Measurements from ENCODE around the gene PRR14.

The PRR14 gene

GRCh38 chr16:30660424-30661261, 9.9 kb downstream of the PRR14 start:
- DNase-seq: no peak

DNA sequence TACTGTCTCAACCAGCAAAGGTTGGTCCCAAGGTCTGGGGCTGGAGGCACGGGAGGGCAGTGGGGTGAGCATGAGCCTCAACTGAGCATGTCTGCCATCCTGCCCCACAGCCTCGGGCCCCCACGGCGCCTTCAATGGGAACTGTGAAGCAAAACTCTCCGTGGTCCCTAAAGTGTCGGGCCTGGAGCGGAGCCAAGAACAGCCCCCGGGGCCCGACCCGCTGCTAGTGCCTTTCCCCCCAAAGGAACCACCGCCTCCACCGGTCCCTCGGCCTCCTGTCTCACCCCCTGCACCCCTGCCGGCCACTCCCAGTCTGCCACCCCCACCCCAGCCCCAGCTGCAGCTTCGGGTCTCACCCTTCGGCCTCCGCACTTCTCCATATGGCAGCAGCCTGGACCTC, 11.7 kb downstream of the PRR14 start:
- no peak for DNase-seq

DNA sequence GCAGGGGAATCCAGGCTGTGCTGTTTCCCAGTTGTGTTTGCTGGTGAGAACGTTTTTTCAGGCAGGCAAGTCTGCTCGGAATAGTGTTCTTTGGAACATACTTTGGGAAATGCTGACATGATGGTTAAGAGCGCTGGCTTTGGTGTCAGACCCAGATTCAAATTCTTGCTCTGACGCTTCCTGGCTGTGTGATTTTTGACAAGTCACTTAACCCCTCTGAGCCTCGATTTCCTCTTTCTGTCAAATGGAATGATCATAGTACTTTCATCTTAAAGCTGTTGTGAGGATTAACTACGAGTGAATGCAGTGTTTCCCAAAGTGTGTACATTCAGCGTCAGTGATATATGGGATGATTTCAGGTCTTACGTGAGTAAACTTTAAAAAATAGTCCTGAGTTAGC, 12.3 kb downstream of the PRR14 start:
- DNase-seq: no peak

DNA sequence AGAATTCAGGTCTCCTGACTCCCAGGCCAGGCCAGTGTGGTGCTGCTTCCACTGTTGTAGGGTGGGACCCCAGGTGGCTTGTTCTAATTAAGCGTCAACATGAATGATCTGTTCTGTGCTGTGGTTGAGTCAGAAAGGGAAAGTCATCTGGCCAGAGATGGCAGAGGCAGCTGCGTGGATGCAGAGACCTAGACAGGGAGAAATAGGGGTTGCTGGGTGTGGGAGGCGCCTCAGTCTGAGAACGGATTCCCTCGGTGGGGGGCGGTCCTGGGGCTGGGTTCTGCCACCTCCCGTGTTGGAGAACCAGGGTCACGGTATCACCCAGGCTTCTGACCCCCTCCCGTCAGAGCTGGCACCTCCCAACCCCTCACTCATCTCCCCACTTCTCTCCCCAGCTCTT, 13.1 kb downstream of the PRR14 start:
- DNase-seq: no peak

DNA sequence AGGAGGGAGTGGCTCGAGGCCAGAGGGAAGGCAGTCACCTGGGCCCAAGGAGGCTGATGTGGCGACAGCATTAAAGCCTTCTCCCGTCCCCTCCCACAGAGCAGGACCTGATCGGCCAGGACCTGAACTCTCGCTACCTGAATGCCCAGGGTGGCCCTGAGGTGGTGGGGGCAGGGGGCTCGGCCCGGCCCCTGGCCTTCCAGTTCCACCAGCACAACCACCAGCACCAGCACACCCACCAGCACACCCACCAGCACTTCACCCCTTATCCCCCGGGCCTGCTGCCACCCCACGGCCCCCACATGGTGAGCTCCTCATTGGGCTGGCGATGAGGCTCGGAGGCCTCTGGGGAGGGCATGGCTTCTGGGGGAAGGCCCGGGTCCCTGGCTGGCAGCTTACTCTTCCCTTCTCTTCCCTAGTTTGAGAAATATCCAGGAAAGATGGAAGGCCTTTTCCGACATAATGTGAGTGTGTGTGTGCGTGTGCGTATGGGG, 13.9 kb downstream of the PRR14 start:
- DNase-seq: no peak

DNA sequence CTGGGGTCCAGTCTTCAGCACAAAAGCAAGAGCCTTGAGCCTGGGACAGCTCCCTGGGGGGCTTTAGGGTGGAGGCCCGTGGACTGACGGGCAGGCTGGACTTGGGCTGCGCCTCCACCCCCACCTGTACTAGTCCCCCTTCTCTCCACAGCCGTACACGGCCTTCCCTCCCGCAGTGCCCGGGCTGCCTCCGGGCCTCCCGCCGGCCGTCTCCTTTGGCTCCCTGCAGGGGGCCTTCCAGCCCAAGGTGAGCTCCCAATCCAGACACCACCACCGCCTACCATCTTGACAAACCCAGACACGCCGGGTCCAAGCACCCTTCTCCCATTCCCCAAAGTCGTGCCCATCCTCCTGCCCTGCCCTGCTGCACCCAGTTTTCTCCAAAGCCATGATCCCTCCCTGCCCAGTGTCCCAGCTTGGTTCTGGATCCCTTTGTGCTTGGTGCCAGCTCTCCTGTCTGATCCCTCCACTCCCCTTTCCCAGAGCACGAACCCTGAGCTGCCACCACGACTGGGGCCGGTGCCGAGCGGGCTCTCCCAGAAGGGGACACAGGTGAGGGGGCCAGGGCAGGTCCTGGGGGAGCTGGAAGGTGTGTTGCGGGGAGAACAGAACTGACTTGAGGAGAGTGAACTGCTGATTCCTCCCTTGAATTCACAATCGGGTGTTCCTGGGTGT, 14.5 kb downstream of the PRR14 start:
- no peak for DNase-seq

DNA sequence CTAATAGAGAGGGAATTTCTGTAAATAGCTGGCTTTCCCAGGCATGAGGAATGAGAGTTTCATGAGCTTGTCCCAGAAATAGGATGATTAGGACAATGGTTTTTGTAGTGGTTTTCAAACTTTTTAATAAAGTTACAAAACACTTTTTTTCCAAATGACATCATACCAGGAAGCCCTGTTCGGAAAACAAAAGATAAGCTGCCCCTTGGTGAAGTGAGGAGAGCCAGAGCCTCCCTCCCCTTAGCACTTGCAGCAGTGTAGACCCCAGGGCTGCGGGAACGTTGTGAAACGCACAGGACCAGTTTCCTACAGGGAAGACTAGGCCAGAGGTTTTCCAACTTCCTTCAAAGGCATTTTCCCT, 15.1 kb downstream of the PRR14 start:
- DNase-seq: no peak

DNA sequence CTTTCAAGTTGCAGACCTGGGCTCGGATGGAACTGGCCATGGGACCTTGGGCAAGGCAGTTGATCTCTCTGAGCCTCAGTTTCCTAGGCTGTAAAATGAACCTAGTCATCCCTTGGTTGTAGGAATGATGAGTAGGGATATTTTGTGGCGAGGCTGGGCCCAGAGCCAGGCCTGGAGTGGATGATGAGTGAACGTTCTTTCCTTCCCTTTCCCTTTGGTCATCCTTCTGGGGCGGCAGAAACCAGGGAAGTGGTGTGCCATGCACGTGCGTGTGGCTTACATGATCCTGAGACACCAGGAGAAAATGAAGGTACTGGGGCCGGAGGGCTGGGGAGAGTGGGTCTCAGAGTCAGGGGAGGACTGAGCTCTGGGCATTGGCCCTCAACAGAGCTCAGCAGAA, 15.9 kb downstream of the PRR14 start:
- no peak for DNase-seq

GRCh38 chr16:30667361-30667905, 16.7 kb downstream of the PRR14 start:
- DNase-seq: no peak

GRCh38 chr16:30668393-30668792, 17.6 kb downstream of the PRR14 start:
- no peak for DNase-seq

DNA sequence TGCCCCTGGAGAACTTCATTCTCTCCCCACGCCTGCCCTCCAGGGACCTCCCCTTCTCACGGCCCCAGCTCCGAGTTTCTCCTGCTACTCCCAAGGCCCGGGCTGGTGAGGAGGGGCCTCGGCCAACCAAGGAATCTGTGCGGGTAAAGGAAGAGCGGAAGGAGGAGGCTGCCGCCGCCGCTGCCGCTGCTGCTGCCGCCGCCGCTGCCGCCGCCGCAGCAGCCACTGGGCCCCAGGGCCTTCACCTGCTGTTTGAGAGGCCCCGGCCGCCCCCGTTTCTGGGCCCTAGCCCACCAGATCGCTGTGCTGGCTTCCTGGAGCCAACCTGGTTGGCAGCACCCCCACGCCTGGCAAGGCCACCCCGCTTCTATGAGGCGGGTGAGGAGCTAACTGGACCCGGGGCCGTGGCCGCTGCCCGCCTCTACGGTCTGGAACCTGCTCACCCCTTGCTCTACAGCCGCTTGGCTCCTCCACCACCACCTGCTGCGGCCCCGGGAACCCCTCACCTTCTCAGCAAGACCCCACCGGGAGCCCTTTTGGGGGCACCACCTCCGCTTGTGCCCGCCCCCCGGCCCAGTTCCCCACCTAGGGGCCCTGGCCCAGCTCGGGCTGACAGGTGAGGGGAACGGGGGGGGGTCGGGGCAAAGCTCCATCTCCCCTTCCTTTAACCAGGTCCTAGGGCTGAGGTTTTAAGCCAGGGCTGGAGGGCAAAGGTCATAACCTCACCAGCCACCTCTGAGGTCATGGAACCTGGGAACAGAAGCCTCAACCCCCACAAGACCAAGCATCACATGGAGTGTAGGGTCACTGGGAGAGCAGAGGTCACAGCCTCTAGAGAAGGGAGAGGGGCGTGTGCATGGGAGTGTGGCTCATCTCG, 18.5 kb downstream of the PRR14 start:
- no peak for DNase-seq

- DNase-seq: no peak
These were observed 19.4 kb downstream of the PRR14 start for GRCh38 chr16:30669903-30670824.

DNA sequence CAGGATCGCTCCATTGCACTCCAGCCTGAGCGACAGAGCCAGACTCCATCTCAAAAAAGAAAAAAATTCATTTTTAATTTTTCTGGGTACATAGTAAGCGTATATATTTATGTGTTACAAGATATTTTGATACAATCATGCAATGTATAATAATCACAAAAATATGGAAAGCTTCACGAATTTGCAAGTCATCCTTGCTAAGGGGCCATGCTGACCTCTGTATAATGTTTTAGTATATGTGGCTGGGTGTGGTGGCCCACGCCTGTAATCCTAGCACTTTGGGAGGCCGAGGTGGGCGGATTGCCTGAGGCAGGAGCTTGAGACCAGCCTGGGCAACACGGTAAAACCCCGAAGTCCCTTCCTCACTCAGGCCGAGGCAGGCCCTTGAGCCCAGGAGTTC, 24.4 kb downstream of the PRR14 start:
- DNase-seq: no peak

- DNase-seq: no peak
These were observed 27.3 kb downstream of the PRR14 start for GRCh38 chr16:30677931-30678585.

DNA sequence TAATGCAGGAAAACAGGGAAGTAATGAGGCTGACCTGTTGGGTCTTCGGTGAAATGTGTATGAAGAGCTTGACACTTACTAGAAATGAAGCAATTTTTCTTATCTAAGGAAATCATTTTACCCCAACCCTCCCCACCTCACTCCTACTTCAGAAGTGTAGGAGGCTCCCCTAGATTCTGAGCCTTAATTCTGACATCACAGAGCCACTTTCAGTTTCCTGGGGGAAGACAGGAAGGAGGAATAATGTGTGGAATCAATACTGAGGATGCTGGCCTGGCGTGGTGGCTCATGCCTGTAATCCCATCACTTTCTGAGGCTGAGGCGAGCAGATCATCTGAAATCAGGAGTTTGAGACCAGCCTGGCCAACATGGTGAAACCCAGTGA, 27.8 kb downstream of the PRR14 start:
- DNase-seq: no peak

DNA sequence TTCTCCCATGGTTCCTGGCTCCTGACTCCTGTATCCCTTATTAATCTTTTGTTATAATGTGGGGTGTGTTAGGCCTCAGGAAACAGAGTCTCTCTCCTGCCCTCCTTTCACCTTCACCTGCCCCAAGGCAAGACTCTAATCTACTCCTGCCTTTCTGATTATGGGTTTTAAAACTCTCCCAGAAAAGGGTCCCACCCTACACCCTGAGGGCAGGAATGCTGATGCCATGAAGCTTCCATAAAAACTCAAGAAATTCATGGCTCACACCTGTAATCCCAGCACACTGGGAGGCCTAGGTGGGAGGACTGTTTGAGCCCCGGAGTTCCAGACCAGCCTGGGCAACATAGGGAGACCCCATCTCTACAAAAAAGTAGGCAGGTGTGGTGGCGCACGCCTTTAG, 29.6 kb downstream of the PRR14 start:
- DNase-seq: no peak

DNA sequence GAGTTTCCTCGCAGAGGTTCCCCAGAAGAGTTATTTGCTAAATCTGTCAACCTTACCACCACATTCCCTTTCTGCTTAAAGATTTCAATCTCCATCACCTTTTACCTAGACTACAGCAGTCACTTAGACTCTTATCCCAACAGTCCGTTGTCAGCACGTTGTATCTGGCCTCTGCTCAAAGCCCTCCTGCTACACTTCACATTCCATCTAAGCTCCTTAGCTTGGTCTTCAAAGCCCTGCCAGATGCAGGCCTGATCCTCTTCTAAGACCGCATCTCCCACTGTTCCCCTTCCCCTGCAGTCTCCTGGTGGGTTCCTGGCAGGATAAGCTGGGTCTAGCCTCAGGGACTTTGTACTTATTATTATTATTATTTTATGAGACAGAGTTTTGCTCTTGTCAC, 37.9 kb downstream of the PRR14 start:
- DNase-seq: no peak

DNA sequence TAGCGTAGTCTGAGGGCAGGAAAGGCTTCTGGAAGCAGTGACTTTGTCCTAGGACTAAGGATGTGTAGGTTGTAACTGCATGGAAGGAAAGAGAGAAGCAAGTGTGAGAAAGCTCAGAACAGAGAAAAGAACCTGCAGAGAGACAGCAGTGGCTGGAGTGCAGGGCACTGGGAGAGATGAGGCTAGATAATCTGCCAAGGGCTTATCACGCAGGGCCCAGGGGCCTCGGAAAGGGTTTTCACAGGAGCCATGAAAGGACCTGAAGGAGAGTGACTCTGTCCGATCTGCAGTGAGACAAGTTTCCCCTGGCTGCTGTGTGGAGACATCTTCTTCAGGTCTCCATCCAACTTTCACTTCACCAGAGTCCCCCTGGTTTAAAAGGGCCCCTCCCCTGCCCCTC, 41.1 kb downstream of the PRR14 start:
- no peak for DNase-seq

- no peak for DNase-seq
These were observed 41.8 kb downstream of the PRR14 start for GRCh38 chr16:30692396-30693064.

DNA sequence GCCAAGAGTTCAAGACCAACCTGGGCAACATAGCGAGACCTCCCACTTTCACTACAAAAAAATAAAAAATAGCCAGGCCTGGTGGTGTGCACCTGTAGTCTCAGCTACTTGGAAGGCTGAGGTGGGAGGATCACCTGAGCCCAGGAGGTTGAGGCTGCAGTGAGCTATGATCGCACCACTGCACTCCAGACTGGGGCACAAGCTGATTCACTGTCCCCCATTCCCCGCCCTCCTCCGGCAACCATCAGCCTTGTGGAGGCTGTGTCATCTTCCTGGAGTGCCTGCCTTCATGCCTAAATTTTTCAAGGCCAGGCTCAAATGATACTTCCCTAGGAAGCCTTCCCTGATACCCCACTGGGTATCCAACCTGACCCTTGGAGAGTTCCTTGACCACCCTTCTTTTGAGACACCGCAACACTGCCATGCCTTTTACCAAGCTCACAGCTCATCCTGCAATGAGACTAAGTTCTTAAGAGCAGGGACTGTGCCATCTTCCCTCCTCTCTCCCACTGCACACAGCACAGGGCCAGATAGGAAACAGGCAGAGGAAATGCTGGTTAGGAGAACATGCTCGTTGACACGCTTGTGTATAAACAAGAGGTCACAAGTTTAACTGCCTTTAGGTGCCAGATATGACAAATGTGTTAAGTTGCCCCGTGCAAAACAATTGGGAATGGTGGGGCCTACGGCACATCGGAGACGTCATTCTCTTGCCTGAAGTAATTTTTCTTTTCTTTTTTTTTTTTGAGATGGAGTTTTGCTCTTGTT, 44.4 kb downstream of the PRR14 start:
- no peak for DNase-seq

All from NCI-H69 (cell line).